Esophagus (tissue), 2 donors: ENCODE measurements around the gene PRAME. TPM values are rescaled to one million over a fixed set of nuclear protein-coding genes. Genes with fewer than 3 reads are reported as not detected.
"Not testable (repeated sequence)": the region's sequence is repeated elsewhere in the genome, so short reads cannot be mapped to it uniquely, and the experiment has no call there.

Experiments
- H3K27ac ChIP-seq, 2 donors: one replicate each; pipeline ENCODE4 v1.5.1; 2013; ENCODE audit warnings: low read depth in 2 of 2, mild to moderate bottlenecking in 2 of 2, inconsistent platforms in 1 of 2, low read length in 1 of 2, moderate library complexity in 1 of 2
- H3K27me3 ChIP-seq, 2 donors: one replicate each; pipeline ENCODE4 v1.6.1; 2013; ENCODE audit warnings: low read length in 2 of 2, control low read depth in 1 of 2, mild to moderate bottlenecking in 1 of 2; ENCODE audit not compliant: insufficient read depth in 2 of 2, control insufficient read depth in 1 of 2
- H3K36me3 ChIP-seq, 2 donors: one replicate each; pipeline ENCODE4 v1.6.1; 2013; ENCODE audit warnings: low read length in 1 of 2; ENCODE audit not compliant: control insufficient read depth in 2 of 2, insufficient read depth in 2 of 2
- H3K4me1 ChIP-seq, 2 donors: one replicate each; pipeline ENCODE4 v1.6.1; 2013; ENCODE audit warnings: low read length in 1 of 2; ENCODE audit not compliant: control insufficient read depth in 2 of 2, insufficient read depth in 2 of 2
- H3K4me3 ChIP-seq, 2 donors: one replicate each; pipeline ENCODE4 v1.5.1; 2013; ENCODE audit warnings: low read length in 2 of 2, mild to moderate bottlenecking in 2 of 2, low read depth in 1 of 2, moderate library complexity in 1 of 2
- H3K9me3 ChIP-seq, 2 donors: one replicate each; pipeline ENCODE4 v1.6.1; 2013; ENCODE audit warnings: mild to moderate bottlenecking in 2 of 2, low read depth in 1 of 2, low read length in 1 of 2, moderate library complexity in 1 of 2; ENCODE audit not compliant: control insufficient read depth in 2 of 2, insufficient read depth in 1 of 2
- WGBS, 2 donors: extraction: QIAGEN DNeasy Blood & Tissue Kit; methylation state at CpG; one replicate each; pipeline ENCODE4 v1.1.7; 2013; 5-methylcytosine and 5-hydroxymethylcytosine counted together
- polyA plus RNA-seq, 2 donors: library from polyadenylated mRNA; stranded (reverse); fragments of 200-250 nt; gene quantifications; one replicate each; pipeline ENCODE4 v1.2.3, GENCODE V29; 2013
- donor health status: healthy with polysubstance abuse.
- donor health status: Bipolar disorder and iron deficiency.

PRAME gene, protein sequence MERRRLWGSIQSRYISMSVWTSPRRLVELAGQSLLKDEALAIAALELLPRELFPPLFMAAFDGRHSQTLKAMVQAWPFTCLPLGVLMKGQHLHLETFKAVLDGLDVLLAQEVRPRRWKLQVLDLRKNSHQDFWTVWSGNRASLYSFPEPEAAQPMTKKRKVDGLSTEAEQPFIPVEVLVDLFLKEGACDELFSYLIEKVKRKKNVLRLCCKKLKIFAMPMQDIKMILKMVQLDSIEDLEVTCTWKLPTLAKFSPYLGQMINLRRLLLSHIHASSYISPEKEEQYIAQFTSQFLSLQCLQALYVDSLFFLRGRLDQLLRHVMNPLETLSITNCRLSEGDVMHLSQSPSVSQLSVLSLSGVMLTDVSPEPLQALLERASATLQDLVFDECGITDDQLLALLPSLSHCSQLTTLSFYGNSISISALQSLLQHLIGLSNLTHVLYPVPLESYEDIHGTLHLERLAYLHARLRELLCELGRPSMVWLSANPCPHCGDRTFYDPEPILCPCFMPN
- polyA plus RNA-seq, result under 1 TPM in 1 of 2 donors, not detected in 1; 0.01 TPM

DNA sequence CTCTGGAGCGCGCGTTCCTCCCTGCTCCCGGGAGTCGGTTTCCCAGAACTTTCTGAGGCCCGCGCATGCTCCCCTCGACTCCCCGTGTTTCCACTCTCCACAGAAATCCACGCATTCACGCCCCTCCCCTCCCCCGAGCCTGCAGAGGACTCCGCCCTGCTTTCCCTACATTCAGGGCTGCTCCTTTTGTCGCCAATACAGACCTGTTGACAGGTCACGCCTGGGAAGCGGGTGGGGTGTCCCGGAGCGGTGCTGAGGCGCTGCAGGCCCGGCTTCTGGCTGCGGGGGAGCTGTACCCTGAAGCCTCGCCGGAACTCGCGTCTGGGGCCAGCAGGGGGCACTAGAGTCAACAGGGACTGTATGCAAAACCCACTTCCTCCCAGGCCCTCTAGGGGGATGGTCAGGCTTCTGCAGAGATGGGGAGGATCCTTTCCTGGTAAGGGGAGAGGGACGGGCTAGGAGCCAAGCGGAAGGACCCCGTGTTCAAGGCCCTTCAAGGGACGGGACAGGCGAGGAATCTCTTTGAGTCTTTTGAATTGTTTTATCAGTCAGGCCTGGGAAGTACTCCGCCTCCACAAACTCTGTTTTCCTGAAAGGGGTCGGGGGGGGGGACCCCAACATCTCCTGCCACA lies at the start of gene PRAME:
PRAME (minus strand) TSS at position 294 of the 632 bp plus-strand sequence. CDS start 2,433 bp downstream, outside the sequence.
- Histone ChIP-seq H3K4me1 (no peaks in the 10 kb centered on the region), H3K4me3 (no peak within 1 kb of the TSS)
- 61 to 64% methylated on average over 32 of the region's 32 CpGs for WGBS, 2 donors

DNA sequence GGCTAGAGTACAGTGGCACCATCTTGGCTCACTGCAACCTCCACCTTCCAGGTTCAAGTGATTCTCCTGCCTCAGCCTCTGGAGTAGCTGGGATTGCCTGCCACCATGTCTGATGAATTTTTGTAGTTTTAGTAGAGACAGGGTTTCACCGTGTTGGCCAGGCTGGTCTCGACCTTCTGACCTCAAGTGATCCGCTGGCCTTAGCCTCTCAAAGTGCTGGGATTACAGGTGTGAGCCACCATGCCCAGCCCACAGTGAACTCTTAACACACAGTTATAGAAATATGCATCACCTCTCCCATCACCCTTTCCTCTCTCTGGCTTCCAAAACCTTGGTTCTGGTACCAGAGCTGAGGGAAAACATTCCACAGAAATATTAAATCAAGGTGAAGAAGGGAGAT lies 49.0 kb upstream of the PRAME start:
- whole genome bisulfite sequencing, 2 donors, result 91 to 93% methylated on average over 3 of the region's 3 CpGs
- H3K27me3 ChIP-seq, H3K9me3 ChIP-seq, H3K4me1 ChIP-seq, H3K36me3 ChIP-seq, H3K4me3 ChIP-seq, H3K27ac ChIP-seq: not testable (repeated sequence)

More for the DNA sequence above, at the start of gene PRAME:
- Histone ChIP-seq H3K27ac (no peak within 1 kb of the TSS), H3K9me3 (no peaks in the 10 kb centered on the region), H3K36me3 (no peaks in the 10 kb centered on the region), H3K27me3 (peaks cover 0 to 2% of the 10 kb centered on the region in 2 donors)

DNA sequence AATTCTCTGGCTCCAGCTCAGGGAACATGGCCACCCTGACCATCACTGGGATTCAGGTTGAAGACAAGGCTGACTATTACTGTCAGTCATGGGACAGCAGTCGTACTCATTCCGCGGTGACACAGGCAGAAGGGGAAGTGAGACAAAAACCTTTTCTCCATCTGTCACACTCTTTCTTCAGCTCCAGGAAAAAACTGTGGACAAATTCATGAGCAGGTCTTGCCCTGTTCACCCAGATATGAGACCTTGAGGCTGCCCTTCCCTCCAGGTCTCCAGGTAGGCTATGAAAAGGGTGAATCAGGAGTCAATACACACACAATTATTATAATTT lies 46.0 kb upstream of the PRAME start:
- 83 to 85% methylated on average over 3 of the region's 3 CpGs for WGBS, 2 donors
- Histone ChIP-seq H3K27me3 (no peaks in the 10 kb centered on the region), H3K4me1 (no peaks in the 10 kb centered on the region), H3K4me3 (no peak overlapping the region), H3K27ac (no peak overlapping the region), H3K9me3 (no peaks in the 10 kb centered on the region), H3K36me3 (no peaks in the 10 kb centered on the region)

DNA sequence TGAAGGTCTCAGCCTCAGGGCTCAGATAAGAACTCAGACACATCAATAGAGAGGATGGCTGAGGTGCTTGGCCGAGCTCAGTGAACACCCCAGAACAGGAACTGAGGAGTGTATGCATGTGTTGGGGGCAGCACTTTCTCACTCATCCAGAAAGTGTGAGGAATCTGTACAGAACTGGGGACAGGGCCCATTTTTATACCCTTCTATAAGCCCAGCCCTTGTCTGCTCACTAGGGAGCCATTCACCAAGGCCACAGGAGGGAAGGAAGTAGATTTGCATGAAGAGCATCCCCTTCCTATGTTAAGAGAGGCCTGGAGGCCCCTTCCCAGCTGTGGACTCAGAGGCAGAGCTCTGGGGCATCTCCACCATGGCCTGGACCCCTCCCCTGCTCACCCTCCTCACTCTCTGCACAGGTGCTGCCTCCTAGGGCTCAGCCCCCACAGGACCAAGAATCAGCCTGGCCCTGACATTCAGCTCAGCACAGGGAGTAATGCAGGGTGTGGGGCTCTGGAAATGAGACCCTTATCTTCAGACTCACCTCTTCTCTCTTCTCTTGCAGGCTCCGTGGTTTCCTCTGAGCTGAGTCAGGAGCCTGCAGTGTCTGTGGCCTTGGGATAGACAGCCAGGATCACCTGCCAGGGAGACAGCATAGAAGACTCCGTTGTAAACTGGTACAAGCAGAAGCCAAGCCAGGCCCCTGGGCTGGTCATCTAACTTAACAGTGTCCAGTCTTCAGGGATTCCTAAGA lies 45.4 kb upstream of the PRAME start:
- no peaks in the 10 kb centered on the region for H3K9me3 ChIP-seq
- no peaks in the 10 kb centered on the region for H3K4me1 ChIP-seq
- 67 to 77% methylated on average over 3 of the region's 3 CpGs for WGBS, 2 donors
- no peaks in the 10 kb centered on the region for H3K36me3 ChIP-seq
- no peak overlapping the region for H3K4me3 ChIP-seq
- no peaks in the 10 kb centered on the region for H3K27me3 ChIP-seq
- no peak overlapping the region for H3K27ac ChIP-seq

DNA sequence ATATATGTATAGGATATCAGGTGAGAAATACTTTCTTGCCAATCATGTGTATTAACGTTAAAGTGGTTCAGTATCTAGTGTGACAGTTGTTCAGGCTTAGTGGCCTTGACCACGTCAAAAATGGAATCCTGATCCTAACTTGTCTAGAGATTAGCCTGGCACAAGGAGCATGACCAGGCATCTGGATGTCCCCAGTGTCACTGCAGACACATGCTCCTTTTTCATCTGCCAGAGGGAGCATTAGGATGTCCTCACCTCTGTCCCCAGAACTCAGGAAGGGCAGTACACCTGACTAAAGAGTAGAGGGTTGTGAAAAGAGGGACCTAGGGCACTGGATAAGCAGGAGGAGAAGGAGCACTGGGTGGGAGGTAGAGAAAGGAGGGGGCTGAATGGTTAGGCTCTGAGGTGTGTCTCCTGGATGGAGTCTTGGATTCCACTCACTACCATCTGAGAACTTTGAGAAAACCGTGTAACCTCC lies 44.4 kb upstream of the PRAME start:
- Histone ChIP-seq H3K9me3 (no peaks in the 10 kb centered on the region), H3K27ac (no peak overlapping the region), H3K4me1 (no peaks in the 10 kb centered on the region), H3K27me3 (no peaks in the 10 kb centered on the region), H3K36me3 (no peaks in the 10 kb centered on the region), H3K4me3 (no peak overlapping the region)
- WGBS, 2 donors, result 81 to 83% methylated on average over 3 of the region's 3 CpGs

DNA sequence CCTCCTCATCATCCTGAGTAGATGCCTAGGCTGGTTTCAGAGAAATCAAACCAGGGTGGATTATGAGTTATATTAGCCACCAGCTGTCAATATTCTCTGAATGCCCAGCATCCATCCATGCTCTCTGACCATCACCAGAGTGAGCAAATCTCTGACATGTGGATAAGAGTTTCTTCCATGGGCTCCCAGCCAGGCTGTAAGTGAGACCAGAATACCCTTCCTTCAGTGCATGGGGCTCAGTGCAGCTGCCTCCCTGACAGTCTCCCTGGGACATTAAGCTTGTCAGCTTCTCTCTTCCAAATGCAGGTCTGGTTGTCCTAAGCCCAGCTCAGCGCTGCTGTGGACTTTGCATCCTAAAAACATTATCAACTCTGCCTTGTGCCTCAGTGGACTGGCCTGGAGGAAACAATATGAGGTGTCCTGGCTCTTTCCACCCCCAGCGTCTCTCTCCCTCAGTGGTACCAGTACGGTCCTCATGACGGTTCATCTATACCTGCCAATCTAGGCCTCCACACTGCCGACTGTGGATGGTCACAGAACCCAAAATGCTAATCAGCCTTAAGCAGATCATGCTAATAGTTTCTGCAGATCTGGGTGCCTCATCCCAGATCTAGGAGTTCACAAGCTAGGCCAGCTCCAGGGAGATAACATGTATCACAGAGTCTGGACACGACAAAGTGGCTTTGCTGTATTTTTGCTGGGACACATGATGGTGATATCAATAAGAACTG lies 41.6 kb upstream of the PRAME start:
- Histone ChIP-seq H3K4me3 (no peak overlapping the region), H3K9me3 (no peaks in the 10 kb centered on the region), H3K27ac (no peak overlapping the region), H3K4me1 (no peaks in the 10 kb centered on the region), H3K36me3 (no peaks in the 10 kb centered on the region), H3K27me3 (no peaks in the 10 kb centered on the region)
- WGBS, 2 donors, result 90 to 92% methylated on average over 6 of the region's 6 CpGs

DNA sequence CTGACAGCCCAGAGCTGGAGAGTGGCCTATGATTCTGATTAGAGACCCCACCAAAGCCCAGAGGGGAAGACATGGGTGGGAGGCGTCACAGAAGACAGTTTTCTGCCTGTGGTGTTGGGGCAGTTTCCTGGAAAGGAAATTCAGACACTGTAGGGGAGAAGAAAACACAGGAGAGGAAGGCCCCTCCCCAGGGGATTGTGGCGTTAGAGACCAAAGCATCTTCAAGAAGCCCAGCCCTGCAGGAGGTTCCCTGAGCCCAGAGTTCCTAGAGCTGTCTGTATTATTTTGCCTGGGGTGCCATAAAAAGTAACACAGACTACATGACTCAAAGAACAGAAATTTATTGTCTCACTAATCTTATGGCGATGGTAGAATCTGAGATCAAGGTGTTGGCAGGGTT lies 40.2 kb upstream of the PRAME start:
- 46 to 67% methylated on average over 3 of the region's 3 CpGs for WGBS, 2 donors
- H3K36me3 ChIP-seq, result no peaks in the 10 kb centered on the region
- no peaks in the 10 kb centered on the region for H3K27me3 ChIP-seq

DNA sequence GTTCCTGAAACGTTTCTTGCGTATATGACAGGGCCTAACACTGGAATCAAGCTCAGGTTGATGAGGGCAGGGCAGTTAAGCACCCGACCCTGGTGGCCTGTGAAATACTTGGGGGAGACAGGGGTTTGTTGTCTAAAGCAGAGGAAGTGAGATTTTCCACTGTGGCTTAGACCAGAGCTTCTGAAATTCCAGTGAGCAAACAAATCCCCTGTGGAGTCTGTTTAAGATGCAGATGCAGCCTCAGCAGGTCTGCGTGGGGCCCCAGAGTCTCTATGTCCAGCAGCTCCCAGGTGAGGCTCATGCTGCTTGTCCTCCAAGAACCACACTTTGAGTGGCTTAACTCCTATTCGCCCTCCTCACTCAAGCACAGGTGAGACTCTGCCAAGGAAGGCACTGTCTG lies 39.1 kb upstream of the PRAME start:
- 56 to 60% methylated on average over 5 of the region's 5 CpGs for WGBS, 2 donors
- Histone ChIP-seq H3K27ac (no peak overlapping the region), H3K27me3 (no peaks in the 10 kb centered on the region), H3K4me1 (no peaks in the 10 kb centered on the region), H3K9me3 (no peaks in the 10 kb centered on the region), H3K4me3 (no peak overlapping the region), H3K36me3 (no peaks in the 10 kb centered on the region)

More for the DNA sequence above, 40.2 kb upstream of the PRAME start:
- Histone ChIP-seq H3K27ac (no peak overlapping the region), H3K9me3 (no peaks in the 10 kb centered on the region), H3K4me1 (no peaks in the 10 kb centered on the region), H3K4me3 (no peak overlapping the region)
